Activated T-helper 1 cell treated with anti-CD3 and anti-CD28 coated beads, Interleukin-12 subunit alpha, Interleukin-12 subunit beta, Interleukin-2, Interleukin-4 antibody, amounts not matched to agents 30 ng/mL and 10 ng/mL and 1 ng/mL, durations not matched to agents 14 hours and 24 hours and 36 hours (primary cell): Measurements from ENCODE around the gene OOSP2. TPM values are rescaled to one million over a fixed set of nuclear protein-coding genes. Genes with fewer than 3 reads are reported as not detected.
"Not testable (repeated sequence)": the region's sequence is repeated elsewhere in the genome, so short reads cannot be mapped to it uniquely, and the experiment has no call there.

Experiments used
- DNase-seq: peaks from one replicate; pipeline ENCODE4 v3.0.0; 2021; ENCODE audit warnings: low spot score
- H3K27ac Mint-ChIP-seq: one replicate; pipeline ENCODE4 v1.8.0; 2021; ENCODE audit warnings: mild to moderate bottlenecking, mixed read lengths
- H3K27me3 Mint-ChIP-seq: one replicate; pipeline ENCODE4 v1.8.0; 2022; ENCODE audit warnings: mild to moderate bottlenecking, moderate library complexity, mixed read lengths; ENCODE audit not compliant: insufficient read depth
- H3K36me3 Mint-ChIP-seq: one replicate; pipeline ENCODE4 v1.8.0; 2021; ENCODE audit warnings: low read depth, mixed read lengths
- H3K4me1 Mint-ChIP-seq: one replicate; pipeline ENCODE4 v1.8.0; 2021; ENCODE audit warnings: low read depth, mixed read lengths
- H3K4me3 Mint-ChIP-seq: one replicate; pipeline ENCODE4 v1.8.0; 2021; ENCODE audit warnings: mild to moderate bottlenecking, moderate library complexity, mixed read lengths
- H3K9me3 Mint-ChIP-seq: one replicate; pipeline ENCODE4 v1.8.0; 2021; ENCODE audit warnings: mixed read lengths
- intact Hi-C: fragments of 100-400 bp; cut with micrococcal nuclease; formaldehyde crosslinking; loops from one replicate; pipeline ENCODE4 v1.15.1; 2024
- total RNA-seq: library from RNA; stranded (reverse); gene quantifications from 2 replicates; pipeline ENCODE4 v1.2.3, GENCODE V29; 2022

Gene OOSP2
- not detected in 2 replicates for total RNA-seq

- no peaks in the 10 kb centered on the region for H3K4me1 Mint-ChIP-seq
- DNase-seq, result no peak
These were observed at the start of gene OOSP2 for GRCh38 chr11:60040109-60040508. TSS of gene OOSP2 (plus strand) at chr11:60040409. CDS start at chr11:60040460, 51 bp downstream.

GRCh38 chr11:59990421-59990820 lies 49.8 kb upstream of the OOSP2 start:
- Mint-ChIP-seq H3K9me3 (peaks cover 12% of the 10 kb centered on the region), H3K36me3 (no peaks in the 10 kb centered on the region), H3K27me3 (no peaks in the 10 kb centered on the region), H3K27ac (no peak overlapping the region), H3K4me1 (no peaks in the 10 kb centered on the region), H3K4me3 (no peak overlapping the region)
- DNase-seq, result no peak
- intact Hi-C loops, result no loop called here

More at GRCh38 chr11:60040109-60040508, at the start of gene OOSP2:
- Mint-ChIP-seq H3K9me3 (no peaks in the 10 kb centered on the region), H3K27ac (no peak within 1 kb of the TSS), H3K27me3 (peaks cover 1% of the 10 kb centered on the region), H3K36me3 (no peaks in the 10 kb centered on the region), H3K4me3 (no peak within 1 kb of the TSS)
- intact Hi-C loops, result no loop called here

GRCh38 chr11:59992425-59992824 lies 47.8 kb upstream of the OOSP2 start:
- Mint-ChIP-seq H3K27me3 (no peaks in the 10 kb centered on the region), H3K36me3 (no peaks in the 10 kb centered on the region), H3K4me1 (no peaks in the 10 kb centered on the region), H3K4me3 (no peak overlapping the region), H3K27ac (no peak overlapping the region), H3K9me3 (peaks cover 12% of the 10 kb centered on the region)
- intact Hi-C loops, result no loop called here
- no peak for DNase-seq

GRCh38 chr11:59997800-59998199 lies 42.4 kb upstream of the OOSP2 start:
- intact Hi-C loops, result no loop called here
- Mint-ChIP-seq H3K27ac (no peak overlapping the region), H3K4me1 (no peaks in the 10 kb centered on the region), H3K9me3 (no peaks in the 10 kb centered on the region), H3K4me3 (no peak overlapping the region), H3K36me3 (no peaks in the 10 kb centered on the region), H3K27me3 (no peaks in the 10 kb centered on the region)
- DNase-seq, result no peak

- H3K27ac Mint-ChIP-seq, result no peak overlapping the region
- no peak overlapping the region for H3K4me3 Mint-ChIP-seq
- intact Hi-C loops, result no loop called here
- H3K36me3 Mint-ChIP-seq, result no peaks in the 10 kb centered on the region
- H3K9me3 Mint-ChIP-seq, result no peaks in the 10 kb centered on the region
- H3K4me1 Mint-ChIP-seq, result no peaks in the 10 kb centered on the region
- DNase-seq, result no peak
- no peaks in the 10 kb centered on the region for H3K27me3 Mint-ChIP-seq
These were observed 40.5 kb upstream of the OOSP2 start for GRCh38 chr11:59999691-60000090.

- H3K36me3 Mint-ChIP-seq, result no peaks in the 10 kb centered on the region
- intact Hi-C loops, result no loop called here
- no peak overlapping the region for H3K4me3 Mint-ChIP-seq
- H3K9me3 Mint-ChIP-seq, result no peaks in the 10 kb centered on the region
- no peaks in the 10 kb centered on the region for H3K4me1 Mint-ChIP-seq
- no peaks in the 10 kb centered on the region for H3K27me3 Mint-ChIP-seq
- H3K27ac Mint-ChIP-seq, result no peak overlapping the region
- DNase-seq, result no peak
These were observed 36.5 kb upstream of the OOSP2 start for GRCh38 chr11:60003729-60004128.

- Mint-ChIP-seq H3K4me3 (no peak overlapping the region), H3K36me3 (no peaks in the 10 kb centered on the region), H3K27me3 (no peaks in the 10 kb centered on the region), H3K4me1 (no peaks in the 10 kb centered on the region), H3K9me3 (no peaks in the 10 kb centered on the region), H3K27ac (no peak overlapping the region)
- intact Hi-C loops, result no loop called here
- no peak for DNase-seq
These were observed 34.8 kb upstream of the OOSP2 start for GRCh38 chr11:60005360-60005759.

GRCh38 chr11:60016881-60017280 lies 23.3 kb upstream of the OOSP2 start, which contains the start of gene OOSP4B:
TSS of gene OOSP4B (plus strand) at chr11:60017181.
- H3K27me3 Mint-ChIP-seq, result peaks cover 2% of the 10 kb centered on the region
- no peak for DNase-seq
- no peaks in the 10 kb centered on the region for H3K36me3 Mint-ChIP-seq
- intact Hi-C loops, result no loop called here
- H3K9me3 Mint-ChIP-seq, result no peaks in the 10 kb centered on the region
- H3K27ac Mint-ChIP-seq, result no peak within 1 kb of the TSS
- H3K4me3 Mint-ChIP-seq, result no peak within 1 kb of the TSS
- no peaks in the 10 kb centered on the region for H3K4me1 Mint-ChIP-seq

- H3K4me3 Mint-ChIP-seq, result no peak overlapping the region
- no peaks in the 10 kb centered on the region for H3K4me1 Mint-ChIP-seq
- no peak for DNase-seq
- H3K36me3 Mint-ChIP-seq, result no peaks in the 10 kb centered on the region
- H3K9me3 Mint-ChIP-seq, result no peaks in the 10 kb centered on the region
- H3K27ac Mint-ChIP-seq, result no peak overlapping the region
- intact Hi-C loops, result no loop called here
- peaks cover 2% of the 10 kb centered on the region for H3K27me3 Mint-ChIP-seq
These were observed 22.2 kb upstream of the OOSP2 start for GRCh38 chr11:60018058-60018457.

GRCh38 chr11:60020376-60020775 lies 19.8 kb upstream of the OOSP2 start:
- H3K4me3 Mint-ChIP-seq, H3K4me1 Mint-ChIP-seq, H3K9me3 Mint-ChIP-seq, DNase-seq, intact Hi-C loops, H3K27ac Mint-ChIP-seq, H3K36me3 Mint-ChIP-seq, H3K27me3 Mint-ChIP-seq: not testable (repeated sequence)

- no peak for DNase-seq
- Mint-ChIP-seq H3K9me3 (no peaks in the 10 kb centered on the region), H3K27ac (no peak overlapping the region), H3K4me3 (no peak overlapping the region), H3K27me3 (peaks cover 5% of the 10 kb centered on the region), H3K36me3 (no peaks in the 10 kb centered on the region), H3K4me1 (no peaks in the 10 kb centered on the region)
- intact Hi-C loops, result no loop called here
These were observed 11.1 kb upstream of the OOSP2 start for GRCh38 chr11:60029015-60029632.

- intact Hi-C loops, H3K4me1 Mint-ChIP-seq, DNase-seq, H3K27me3 Mint-ChIP-seq, H3K27ac Mint-ChIP-seq, H3K9me3 Mint-ChIP-seq, H3K36me3 Mint-ChIP-seq, H3K4me3 Mint-ChIP-seq: not testable (repeated sequence)
These were observed 10.2 kb downstream of the OOSP2 start for GRCh38 chr11:60050422-60050821.

- H3K4me1 Mint-ChIP-seq, intact Hi-C loops: not testable (repeated sequence)
These were observed 10.6 kb downstream of the OOSP2 start for GRCh38 chr11:60050839-60051238.

More at GRCh38 chr11:60050839-60051238, 10.6 kb downstream of the OOSP2 start:
- H3K27ac Mint-ChIP-seq, H3K4me3 Mint-ChIP-seq, H3K36me3 Mint-ChIP-seq, H3K27me3 Mint-ChIP-seq, DNase-seq, H3K9me3 Mint-ChIP-seq: not testable (repeated sequence)
